Measurements from ENCODE around the gene CXCL3.
A peak's percentile ranks its signal among the peaks of the same experiment; 100 is the strongest.

Gene CXCL3

DNA sequence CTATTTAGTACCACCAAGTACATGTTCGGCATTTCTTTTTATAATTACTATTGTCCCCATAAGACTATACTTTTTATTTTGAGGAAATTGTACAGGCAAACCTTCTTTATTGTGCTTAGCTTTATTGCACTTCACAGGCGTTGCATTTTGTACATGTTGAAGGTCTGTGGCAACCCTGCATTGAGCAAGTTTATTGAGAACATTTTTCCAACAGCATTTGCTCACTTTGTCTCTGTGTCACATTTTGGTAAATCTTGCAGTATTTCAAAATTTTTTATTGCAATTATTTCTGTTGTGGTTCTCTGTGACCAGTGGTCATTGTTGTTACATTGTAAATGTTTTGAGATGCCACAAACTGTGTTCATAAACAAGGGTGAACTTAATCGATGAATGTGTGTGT, 29.2 kb downstream of the CXCL3 start:
- DNase-seq: no peak

DNA sequence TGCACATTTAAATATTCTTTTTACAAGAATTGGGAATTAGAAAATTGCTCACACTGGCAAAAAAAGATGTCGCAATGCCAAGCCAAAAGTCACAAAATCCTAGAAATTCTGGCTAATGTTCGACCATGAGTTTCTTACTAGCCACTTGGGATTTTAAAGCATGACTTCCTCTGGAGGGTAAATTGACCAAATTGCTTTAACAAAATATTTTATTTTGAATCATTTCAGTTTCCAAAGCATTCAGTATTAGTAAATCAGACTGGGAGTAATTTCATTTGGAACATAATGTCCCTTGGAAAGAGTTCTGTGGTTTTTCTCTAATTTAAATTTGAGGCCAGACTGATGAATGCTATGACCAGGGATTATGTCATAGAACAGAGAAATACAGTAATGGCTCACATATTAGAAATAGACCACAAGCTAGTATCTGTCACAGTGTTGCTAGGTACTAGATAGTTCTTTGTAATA, 32.4 kb downstream of the CXCL3 start:
- peak; percentile 62 for DNase-seq

DNA sequence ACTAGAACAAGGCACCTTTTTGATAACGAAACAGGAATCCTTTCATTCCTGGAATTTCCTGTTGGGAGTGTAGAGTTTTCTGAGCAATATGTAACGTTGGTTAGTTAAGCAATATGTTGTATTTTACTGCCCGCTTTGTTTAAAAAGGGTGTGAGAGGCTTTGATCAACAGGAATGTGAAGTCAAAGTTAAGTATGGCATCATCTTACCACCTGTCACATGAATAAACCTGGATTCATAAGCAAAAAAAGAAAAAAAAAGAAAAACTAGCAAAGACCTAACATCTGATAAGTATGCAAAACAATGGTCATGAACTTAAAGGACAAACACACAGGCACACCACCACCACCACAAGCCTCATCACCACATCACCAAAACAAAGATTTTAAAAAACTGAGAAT, 33.0 kb downstream of the CXCL3 start:
- peak; percentile 19 for DNase-seq

DNA sequence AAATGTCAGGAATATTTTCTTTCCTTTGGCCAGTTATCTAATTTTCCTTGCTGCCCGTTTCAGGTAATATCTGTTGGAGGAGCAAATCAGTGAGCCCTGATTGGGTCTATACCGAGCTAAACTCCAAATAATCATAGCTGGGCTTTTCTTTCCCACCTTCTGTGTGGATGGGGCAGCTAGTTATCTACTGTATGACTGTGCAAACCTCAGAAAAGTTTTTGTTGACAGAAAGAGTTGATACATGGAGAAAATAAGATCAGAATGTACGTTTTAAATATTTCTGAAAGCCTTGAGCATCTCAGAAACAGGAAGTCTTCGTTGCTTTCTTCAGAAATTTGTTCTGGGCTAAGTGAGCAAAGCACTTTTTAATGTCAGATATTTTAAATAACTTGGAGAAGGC, 33.8 kb downstream of the CXCL3 start:
- DNase-seq: no peak

DNA sequence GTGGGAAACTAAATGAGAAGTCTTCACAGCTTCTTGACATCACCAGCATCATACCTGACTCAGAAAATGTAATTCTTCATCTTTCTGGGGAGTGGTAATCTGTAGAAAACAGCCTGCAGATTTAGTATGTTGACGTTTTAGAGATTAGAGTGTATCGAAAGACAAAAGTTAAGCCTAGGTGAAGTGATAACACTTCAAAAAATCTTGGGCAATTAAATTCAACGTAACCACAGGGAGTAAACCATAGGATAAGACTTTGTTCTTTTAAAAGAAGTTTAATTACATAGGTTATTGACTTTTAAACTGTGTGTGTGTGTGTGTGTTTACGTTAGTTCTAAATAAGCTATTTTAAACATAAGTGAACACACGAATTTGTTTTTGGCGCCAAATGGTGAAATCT, 38.2 kb downstream of the CXCL3 start:
- no peak for DNase-seq

DNA sequence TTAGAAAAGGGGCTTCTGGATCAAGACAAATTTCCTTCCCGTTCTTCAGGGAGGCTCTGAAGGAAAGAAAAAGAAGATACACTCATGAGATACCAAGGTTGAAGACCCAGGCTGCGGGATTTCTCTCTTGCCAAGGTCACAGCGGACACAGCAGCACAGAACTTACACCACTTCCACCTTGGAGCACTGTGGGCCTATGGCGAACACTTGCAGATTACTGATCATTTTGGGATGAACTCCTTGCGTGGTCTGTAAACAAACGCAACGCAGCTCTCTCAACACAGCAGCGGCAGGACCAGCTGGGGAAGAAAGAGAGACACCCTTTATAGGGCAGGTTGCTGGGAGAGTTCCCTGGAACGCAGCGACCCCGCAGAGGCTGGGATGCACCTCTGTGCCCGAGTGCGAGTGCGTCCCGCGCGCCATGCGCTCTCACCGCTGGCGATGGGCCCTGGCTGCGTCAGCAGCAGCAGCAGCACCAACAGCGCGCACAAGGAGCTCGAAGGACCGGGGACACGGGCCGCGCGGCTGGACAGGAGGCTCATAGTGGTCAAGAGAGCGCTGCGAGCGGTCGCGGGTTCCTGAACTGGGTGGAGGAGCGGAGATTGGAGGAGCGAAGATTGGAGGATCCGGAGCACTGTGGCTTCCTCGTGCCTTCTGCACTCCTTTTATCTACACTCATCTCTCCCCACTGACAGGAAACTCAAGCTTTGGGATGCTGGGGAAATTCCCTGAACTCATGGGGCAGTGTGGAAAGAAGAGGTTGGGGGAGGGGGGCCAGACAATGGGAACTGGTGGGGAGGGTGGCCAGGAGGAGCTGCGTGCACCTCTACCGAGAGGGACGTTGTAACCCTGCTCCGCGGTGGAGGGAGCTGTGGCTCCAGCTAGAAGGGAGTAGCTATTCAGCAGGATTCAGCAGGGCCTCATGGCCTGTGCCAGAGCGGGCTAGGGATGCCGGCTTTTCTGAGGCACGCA, 40.2 kb downstream of the CXCL3 start, which contains the start of gene CXCL5:
TSS of gene CXCL5 (minus strand) at position 638 of the 972 bp plus-strand sequence. CDS start at position 542, 96 bp downstream.
- peak; percentile 44 for DNase-seq

DNA sequence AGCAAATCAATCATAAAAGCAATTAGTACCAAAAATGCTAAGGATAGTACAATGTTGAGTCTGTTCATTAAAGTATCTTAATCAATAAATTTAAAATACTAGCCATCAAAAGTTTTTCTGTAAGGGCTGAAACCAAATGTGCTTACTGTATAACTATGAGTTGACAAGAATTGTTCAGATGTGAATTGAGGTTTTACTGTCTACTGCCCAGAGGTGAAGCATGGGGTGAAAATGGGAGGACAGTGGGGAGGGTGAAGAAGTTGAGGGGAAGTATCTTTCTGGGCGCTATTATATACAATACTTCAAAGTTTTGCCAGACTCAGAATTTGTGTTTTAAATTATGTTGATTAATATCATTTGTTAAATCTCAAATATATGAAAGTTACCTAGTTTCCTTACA, 46.4 kb downstream of the CXCL3 start:
- no peak for DNase-seq

DNA sequence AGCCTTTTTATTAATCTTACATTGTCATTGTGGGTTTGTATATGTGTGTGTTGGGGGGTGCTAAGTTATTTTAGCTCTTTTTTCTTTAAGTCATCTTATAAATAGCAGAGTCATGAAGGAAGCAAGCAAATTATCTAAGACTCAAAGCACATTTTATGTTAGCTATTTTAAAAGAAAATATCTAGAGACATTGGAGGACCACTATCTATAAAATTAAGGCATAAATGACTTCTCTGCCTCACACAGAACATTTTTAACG, 46.8 kb downstream of the CXCL3 start:
- no peak for DNase-seq

DNA sequence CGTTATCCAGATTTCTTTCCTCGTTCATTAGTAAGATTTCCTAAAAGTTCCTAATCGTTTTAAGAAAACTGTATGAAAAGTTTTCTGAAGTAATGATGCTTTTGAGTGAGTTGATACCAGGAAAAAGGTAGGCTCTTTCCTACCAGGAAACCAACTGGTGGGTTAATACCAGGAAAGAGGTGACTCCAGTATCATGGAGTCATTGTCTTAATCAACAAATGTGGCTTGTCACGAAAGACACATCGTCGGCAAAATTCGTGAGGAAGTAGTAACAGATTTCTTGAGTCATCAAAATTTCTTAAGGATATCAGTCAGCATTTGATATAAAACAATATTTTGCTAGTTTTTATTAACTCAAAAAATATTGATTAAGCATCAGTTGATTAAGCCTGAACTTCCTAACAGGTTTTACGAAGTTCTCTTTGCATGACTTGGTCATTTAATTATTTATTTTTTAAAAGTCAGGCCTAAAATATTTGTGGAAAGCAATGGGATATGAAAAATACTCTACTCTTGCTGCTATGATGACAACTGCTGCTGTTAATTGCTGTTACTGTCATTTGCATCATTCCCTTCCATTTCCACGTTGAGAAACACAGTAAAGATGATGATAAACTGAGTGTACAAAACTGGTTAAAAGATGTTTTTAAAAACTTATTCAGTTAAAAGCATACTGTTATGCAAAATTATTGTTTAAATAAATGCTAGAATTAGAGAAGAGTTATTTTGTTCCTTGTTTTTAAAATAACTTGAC, 47.3 kb downstream of the CXCL3 start:
- DNase-seq: no peak

DNA sequence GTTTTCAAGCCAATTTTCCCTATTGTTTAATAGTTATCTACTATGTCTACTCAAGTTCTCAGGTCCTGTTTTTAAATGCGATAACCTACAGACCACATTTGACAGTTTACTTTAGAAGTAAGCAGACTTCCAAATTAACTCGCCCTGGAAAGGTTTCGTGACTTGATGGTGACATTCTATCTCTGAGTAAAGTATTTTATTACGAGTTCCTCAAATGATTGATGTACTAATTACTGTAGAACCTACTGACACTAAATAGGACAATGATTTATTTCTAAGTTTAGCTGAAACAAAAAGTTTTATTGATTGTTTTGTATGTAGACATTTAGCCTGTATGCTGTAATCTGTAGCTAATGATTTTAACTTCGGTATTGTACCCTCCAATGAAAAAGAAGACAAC, 48.6 kb downstream of the CXCL3 start:
- no peak for DNase-seq

DNA sequence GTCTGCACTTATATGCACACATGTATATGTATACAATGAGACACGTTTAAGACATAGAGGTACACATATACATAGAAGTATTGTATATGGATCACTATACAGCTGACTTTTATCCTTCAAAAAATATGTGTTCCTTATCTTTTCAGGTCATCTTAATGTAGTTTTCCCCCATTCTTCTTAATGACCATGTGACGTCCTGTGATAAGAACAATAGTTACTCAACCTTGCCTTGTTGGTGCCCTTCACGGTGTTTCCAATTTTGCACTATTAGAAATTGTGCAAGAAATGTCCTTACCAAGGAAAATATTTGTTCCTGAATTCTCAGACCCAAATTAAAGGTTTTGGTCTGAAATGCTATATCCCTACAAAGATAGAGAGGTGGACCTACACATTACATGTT, 49.5 kb downstream of the CXCL3 start:
- DNase-seq: no peak

DNA sequence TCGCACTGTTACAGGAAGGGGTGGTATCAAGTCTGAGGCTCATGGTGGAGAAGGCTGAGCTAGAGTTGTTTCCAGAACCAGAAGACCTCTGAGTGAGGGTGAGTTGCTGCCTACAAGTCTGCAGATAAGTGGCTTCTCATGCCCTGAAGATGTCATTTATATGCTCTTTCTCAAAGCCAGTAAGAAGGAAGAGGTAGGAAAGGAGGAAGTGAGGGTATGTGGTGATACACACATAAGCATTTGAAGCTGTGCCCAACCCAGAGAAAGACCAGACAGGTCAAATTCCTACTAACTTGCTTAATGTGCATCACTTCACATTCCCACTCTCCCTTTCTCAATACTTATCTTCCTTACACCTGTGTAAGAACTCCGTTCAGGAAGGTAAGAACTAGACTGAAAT, 50.4 kb downstream of the CXCL3 start, which contains the start of gene PPBP:
TSS of gene PPBP (minus strand) at position 130 of the 400 bp plus-strand sequence. CDS start at position 43, 87 bp downstream.
- DNase-seq: no peak

Data from HCEC 1CT (cell line).